MM.1S (cell line): Measurements from ENCODE around the gene KIF14.

ENCODE experiments used
- CTCF ChIP-seq: fragments of 300-600 bp; sonication (generic); IDR thresholded peaks from 2 replicates; pipeline ENCODE4 v1.5.1; 2016; ENCODE audit warnings: antibody characterized with exemption, low read length, mixed read lengths
- EZH2 ChIP-seq: fragments of 300-600 bp; sonication (generic); optimal IDR thresholded peaks from 2 replicates; pipeline ENCODE3; 2017; ENCODE audit warnings: low read depth, mild to moderate bottlenecking, antibody characterized with exemption, low read length, mixed read lengths

- no peak for TF ChIP-seq CTCF
- TF ChIP-seq EZH2 = no peak
These were observed at the start of gene KIF14 for GRCh38 chr1:200620273-200621131.
